Measurements from ENCODE around the gene PGF. TPM values are rescaled to one million over a fixed set of nuclear protein-coding genes. Genes with fewer than 3 reads are reported as not detected.

Gene PGF
- total and polyA plus RNA-seq, 4 donors, result 3.0 to 10.0 (median 6.8) TPM

GRCh38 chr14:74891870-74892269 is 63.5 kb downstream of the PGF start:
- no peak overlapping the region for H3K9ac ChIP-seq (ENCODE audit: insufficient read depth in 1 of 2, low read length in 2 of 2)
- H3K27ac ChIP-seq (ENCODE audit: low read depth in 1 of 2, low read length in 1 of 2), result no peak overlapping the region
- H3K27me3 ChIP-seq (ENCODE audit: control insufficient read depth in 3 of 3, insufficient read depth in 3 of 3, low read length in 2 of 3), result no peaks in the 10 kb centered on the region
- H3K9me3 ChIP-seq (ENCODE audit: control insufficient read depth in 4 of 4, insufficient read depth in 3 of 4, low read length in 3 of 4), result no peaks in the 10 kb centered on the region
- peaks cover 27 to 52% (median 47%) of the 10 kb centered on the region in 4 donors for H3K36me3 ChIP-seq (ENCODE audit: control insufficient read depth in 4 of 4, insufficient read depth in 4 of 4, low read length in 4 of 4)
- no peak overlapping the region for H3K4me3 ChIP-seq
- DNase-seq (no peak), ATAC-seq (ENCODE audit: insufficient read depth, low FRiP score) (peak; percentile 41)
- H3K4me1 ChIP-seq (ENCODE audit: control insufficient read depth in 5 of 5, insufficient read depth in 5 of 5, low read length in 5 of 5), result peaks cover 0 to 7% (median 0%) of the 10 kb centered on the region in 5 donors
- TF ChIP-seq CTCF (IDR thresholded peaks at IDR 0.05; ENCODE audit: control extremely low read depth, extremely low read depth), result no peak
- WGBS, 2 donors, result 65 to 84% methylated on average over 6 of the region's 6 CpGs

Other genes starting within 250 kb of the PGF start
- gene AREL1, start 242.5 kb downstream of the PGF start, total RNA-seq, result 10 to 100 TPM; 27.6 to 41.6 TPM
- 10 to 100 TPM; 10.5 to 20.0 TPM for gene AREL1, start 242.5 kb downstream of the PGF start, polyA plus RNA-seq
- 10 to 100 TPM; 39.2 to 41.2 TPM for gene FCF1, start 242.5 kb downstream of the PGF start, total RNA-seq
- 10 to 100 TPM in 1 of 2 donors, 1 to 10 TPM in 1; 7.6 to 37.9 TPM for gene FCF1, start 242.5 kb downstream of the PGF start, polyA plus RNA-seq
- gene YLPM1, start 192.3 kb downstream of the PGF start, total RNA-seq, result 100 to 1,000 TPM in 1 of 2 donors, 10 to 100 TPM in 1; 42.2 to 124 TPM
- 10 to 100 TPM; 13.3 to 14.9 TPM for gene YLPM1, start 192.3 kb downstream of the PGF start, polyA plus RNA-seq
- gene PROX2, start 79.5 kb downstream of the PGF start, total RNA-seq, result under 1 TPM in 1 of 2 donors, not detected in 1; 0.09 TPM
- gene PROX2, start 79.5 kb downstream of the PGF start, polyA plus RNA-seq, result under 1 TPM in 1 of 2 donors, not detected in 1; 0.01 TPM
- 10 to 100 TPM; 76.5 to 79.1 TPM for gene DLST, start 73.7 kb downstream of the PGF start, total RNA-seq
- gene DLST, start 73.7 kb downstream of the PGF start, polyA plus RNA-seq, result 10 to 100 TPM; 37.3 to 62.4 TPM
- gene RPS6KL1, start 32.3 kb downstream of the PGF start, total RNA-seq, result 10 to 100 TPM in 1 of 2 donors, 1 to 10 TPM in 1; 2.2 to 13.0 TPM
- gene RPS6KL1, start 32.3 kb downstream of the PGF start, polyA plus RNA-seq, result 1 to 10 TPM; 2.3 to 6.3 TPM
- 10 to 100 TPM; 34.7 to 35.4 TPM for gene EIF2B2, start 47.3 kb upstream of the PGF start, total RNA-seq
- 10 to 100 TPM; 19.6 to 45.2 TPM for gene EIF2B2, start 47.3 kb upstream of the PGF start, polyA plus RNA-seq
- 10 to 100 TPM; 21.7 to 60.6 TPM for gene MLH3, start 95.9 kb upstream of the PGF start, total RNA-seq
- gene MLH3, start 95.9 kb upstream of the PGF start, polyA plus RNA-seq, result 10 to 100 TPM; 10.1 to 18.1 TPM
- 10 to 100 TPM; 16.1 to 17.5 TPM for gene ACYP1, start 108.4 kb upstream of the PGF start, total RNA-seq
- 10 to 100 TPM; 11.6 to 35.5 TPM for gene ACYP1, start 108.4 kb upstream of the PGF start, polyA plus RNA-seq
- 1 to 10 TPM; 5.6 to 6.7 TPM for gene ZC2HC1C, start 114.0 kb upstream of the PGF start, total RNA-seq
- gene ZC2HC1C, start 114.0 kb upstream of the PGF start, polyA plus RNA-seq, result 1 to 10 TPM; 2.7 to 7.6 TPM
- 10 to 100 TPM; 74.1 to 76.3 TPM for gene NEK9, start 171.5 kb upstream of the PGF start, total RNA-seq
- gene NEK9, start 171.5 kb upstream of the PGF start, polyA plus RNA-seq, result 10 to 100 TPM; 23.1 to 32.4 TPM
- 100 to 1,000 TPM; 217 to 398 TPM for gene TMED10, start 221.0 kb upstream of the PGF start, total RNA-seq
- gene TMED10, start 221.0 kb upstream of the PGF start, polyA plus RNA-seq, result 100 to 1,000 TPM in 1 of 2 donors, 10 to 100 TPM in 1; 79.5 to 332 TPM